Ovary (tissue), 9 donors: ENCODE results near the gene CKAP5. TPM values are rescaled to one million over a fixed set of nuclear protein-coding genes. Genes with fewer than 3 reads are reported as not detected.

ENCODE experiments used
- DNase-seq, 5 donors: peaks; one replicate each; pipeline ENCODE4 v3.0.0-alpha.2; 2019 to 2020
- H3K27ac ChIP-seq, 2 donors: fragments of 200-600 bp; one replicate each; pipeline versions ENCODE4 v1.5.1 to v1.8.0; 2019 to 2022
- H3K27me3 ChIP-seq: fragments of 200-600 bp; one replicate; pipeline ENCODE4 v1.8.0; 2022
- H3K36me3 ChIP-seq: fragments of 200-600 bp; sonication (generic); one replicate; pipeline ENCODE4 v1.5.1; 2019
- H3K4me1 ChIP-seq: one replicate; pipeline ENCODE4 v1.8.1; 2013; ENCODE audit warnings: mild to moderate bottlenecking, moderate library complexity; ENCODE audit not compliant: insufficient read depth
- H3K4me3 ChIP-seq: fragments of 200-600 bp; sonication (generic); one replicate; pipeline ENCODE4 v1.5.1; 2017
- H3K9me3 ChIP-seq, 2 donors: fragments of 200-600 bp in 1 of 2; sonication (generic) in 1 of 2; one replicate each; pipeline versions ENCODE4 v1.5.1 to v1.8.1; 2013 to 2019; ENCODE audit warnings: mild to moderate bottlenecking in 1 of 2, moderate library complexity in 1 of 2
- CTCF ChIP-seq, 3 donors: fragments of 450-650 bp in 2 of 3; fragments of 200-600 bp in 1 of 3; IDR thresholded peaks; one replicate each; pipeline versions ENCODE4 v1.5.1 to v1.8.0; 2016 to 2022; ENCODE audit warnings: antibody characterized with exemption in 3 of 3, mild to moderate bottlenecking in 1 of 3
- EP300 ChIP-seq: sonication (generic); formaldehyde crosslinking; IDR thresholded peaks from one replicate; pipeline ENCODE4 v1.6.1; 2017; ENCODE audit warnings: antibody characterized with exemption
- POLR2A ChIP-seq: fragments of 450-650 bp; IDR thresholded peaks from one replicate; pipeline ENCODE4 v1.6.1; 2017; ENCODE audit warnings: antibody characterized with exemption, mild to moderate bottlenecking, moderate library complexity
- WGBS, 3 donors: extraction: QIAGEN DNeasy Blood & Tissue Kit in 1 of 3; methylation state at CpG; one replicate each; pipeline versions ENCODE4 v1.1.5 to v1.1.7; 2013 to 2017; 5-methylcytosine and 5-hydroxymethylcytosine counted together
- intact Hi-C, 4 donors: fragments of 100-400 bp; cut with DNase I; formaldehyde crosslinking; loops; one replicate each; pipeline versions ENCODE4 v1.11.0 to v1.15.1; 2022 to 2023
- polyA plus RNA-seq, 2 donors: library from polyadenylated mRNA; stranded (reverse); fragments of 200-250 nt in 1 of 2; fragments of 350-450 nt in 1 of 2; fragmentation: Illumina TruSeq in 1 of 2; extraction: RNeasy Lipid Tissue Mini Kit (QIAGEN cat#74804) in 1 of 2; gene quantifications; one replicate each; pipeline ENCODE4 v1.2.3, GENCODE V29; 2013 to 2014
- total RNA-seq, 7 donors: library from RNA; depleted of rRNA in 2 of 7; stranded (reverse); fragments of >200 nt in 2 of 7; fragmentation: NEBNext Ultra II Directional in 3 of 7; extraction: Animal tissue kit (Norgen Biotek cat#: 25700) in 3 of 7; gene quantifications; one replicate each; pipeline versions ENCODE4 v1.1.0 to v1.2.4, GENCODE V29; 2016 to 2023
- donor health status: DM: no; HTN: no; CAD: no; lungs with moderate emphysema.
- donor health status: DM: no; HTN: no; CAD: no.
- donor health status: Bipolar disorder and iron deficiency.
- donor health status: DM: yes; HTN: yes; CAD: no.
- donor health status: DM: no; HTN: no; CAD: no.
- donor health status: DM: yes; HTN: yes; CAD: no.

Gene CKAP5
- total and polyA plus RNA-seq, 9 donors = 25.8 to 110 (median 91.5) TPM

GRCh38 chr11:46724088-46724487 is 122.0 kb downstream of the CKAP5 start:
- no peak overlapping the region for H3K4me3 ChIP-seq
- intact Hi-C loops = no loop called here
- DNase-seq = no peak
- no peaks in the 10 kb centered on the region for H3K9me3 ChIP-seq
- WGBS, 3 donors = 61 to 66% (median 63%) methylated on average over 8 of the region's 8 CpGs
- no peaks in the 10 kb centered on the region for H3K36me3 ChIP-seq
- H3K27ac ChIP-seq = no peak overlapping the region
- H3K27me3 ChIP-seq = no peaks in the 10 kb centered on the region
- H3K4me1 ChIP-seq = no peaks in the 10 kb centered on the region
- TF ChIP-seq POLR2A (no peak), EP300 (no peak), CTCF (IDR thresholded peaks at IDR 0.05) (no peak)

- no peak overlapping the region for H3K4me3 ChIP-seq
- no peak for DNase-seq
- intact Hi-C loops = no loop called here
- TF ChIP-seq CTCF (IDR thresholded peaks at IDR 0.05) = no peak
- no peak for TF ChIP-seq EP300
- TF ChIP-seq POLR2A = no peak
- no peaks in the 10 kb centered on the region for H3K9me3 ChIP-seq
- no peaks in the 10 kb centered on the region for H3K4me1 ChIP-seq
- no peaks in the 10 kb centered on the region for H3K27me3 ChIP-seq
- WGBS, 3 donors = 81 to 89% (median 83%) methylated on average over 8 of the region's 8 CpGs
- H3K36me3 ChIP-seq = no peaks in the 10 kb centered on the region
- no peak overlapping the region for H3K27ac ChIP-seq
These were observed 122.8 kb downstream of the CKAP5 start for GRCh38 chr11:46723359-46723680.

DNA sequence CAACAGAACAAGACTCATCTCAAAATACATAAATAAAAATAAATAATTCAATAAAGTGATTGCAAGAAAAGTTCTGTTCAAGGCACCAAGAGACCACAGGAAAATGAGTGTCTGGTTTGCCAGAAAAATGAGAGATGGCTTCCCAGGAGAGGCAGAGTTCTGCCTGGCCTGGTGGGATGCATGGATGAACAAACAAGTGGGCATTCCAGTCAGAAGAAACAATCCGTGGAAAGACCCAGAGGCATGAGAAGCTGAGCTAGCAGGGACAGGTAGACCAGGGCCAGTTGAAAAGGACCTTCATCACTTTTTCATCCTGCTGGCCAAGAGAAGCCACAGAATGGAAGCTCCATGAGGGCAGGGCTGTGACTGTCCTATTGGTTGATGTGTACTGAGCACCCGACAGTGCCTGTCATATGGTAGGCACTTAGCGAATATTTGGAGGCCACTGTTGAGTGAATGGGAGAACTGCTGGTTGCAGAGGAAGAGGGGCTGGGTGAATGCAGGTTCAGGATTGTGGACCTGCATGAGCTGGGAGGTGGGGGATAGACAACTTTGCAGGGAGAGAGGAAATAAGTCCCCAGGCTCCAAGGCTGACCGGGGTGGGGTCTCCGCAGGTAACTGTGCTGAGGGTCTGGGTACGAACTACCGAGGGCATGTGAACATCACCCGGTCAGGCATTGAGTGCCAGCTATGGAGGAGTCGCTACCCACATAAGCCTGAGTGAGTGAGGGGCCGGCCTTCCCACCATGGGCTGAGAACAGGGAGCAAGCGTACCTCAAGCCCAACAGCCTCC is 123.3 kb downstream of the CKAP5 start:
- Histone ChIP-seq H3K4me1 (no peaks in the 10 kb centered on the region), H3K4me3 (no peak overlapping the region), H3K27me3 (no peaks in the 10 kb centered on the region), H3K36me3 (no peaks in the 10 kb centered on the region), H3K27ac (no peak overlapping the region), H3K9me3 (no peaks in the 10 kb centered on the region)
- DNase-seq = no peak
- WGBS, 3 donors = 93 to 94% (median 93%) methylated on average over 11 of the region's 11 CpGs
- TF ChIP-seq POLR2A (no peak), CTCF (IDR thresholded peaks at IDR 0.05) (no peak), EP300 (no peak)
- intact Hi-C loops = no loop called here

- DNase-seq = no peak
- intact Hi-C loops = no loop called here
- no peaks in the 10 kb centered on the region for H3K9me3 ChIP-seq
These were observed 124.8 kb downstream of the CKAP5 start for GRCh38 chr11:46721286-46721685.

More at GRCh38 chr11:46721286-46721685, 124.8 kb downstream of the CKAP5 start:
- Histone ChIP-seq H3K27ac (no peak overlapping the region), H3K4me1 (no peaks in the 10 kb centered on the region), H3K4me3 (no peak overlapping the region), H3K27me3 (no peaks in the 10 kb centered on the region), H3K36me3 (no peaks in the 10 kb centered on the region)
- 84 to 85% (median 84%) methylated on average over 6 of the region's 6 CpGs for WGBS, 3 donors
- TF ChIP-seq EP300 (no peak), CTCF (IDR thresholded peaks at IDR 0.05) (no peak), POLR2A (no peak)
